Gastroesophageal sphincter (tissue), 4 donors: ENCODE measurements around the gene EVPL. TPM values are rescaled to one million over a fixed set of nuclear protein-coding genes. Genes with fewer than 3 reads are reported as not detected.

ENCODE experiments used
- ATAC-seq: fragments of 150-250 bp; one replicate; pipeline ENCODE4 v1.9.1; 2016; ENCODE audit warnings: mild to moderate bottlenecking, moderate library complexity
- H3K27ac ChIP-seq, 4 donors: fragments of 200-600 bp; sonication (generic) in 3 of 4; 1 replicate in 3 of 4; 2 replicates in 1 of 4; pipeline ENCODE4 v1.5.1; 2016 to 2019
- H3K27me3 ChIP-seq: fragments of 200-600 bp; sonication (generic); one replicate; pipeline ENCODE4 v1.5.1; 2019
- H3K36me3 ChIP-seq, 2 donors: fragments of 200-600 bp; sonication (generic); one replicate each; pipeline ENCODE4 v1.5.1; 2019; ENCODE audit warnings: control low read depth in 1 of 2
- H3K4me1 ChIP-seq, 3 donors: fragments of 200-600 bp; sonication (generic); 1 replicate in 2 of 3; 2 replicates in 1 of 3; pipeline ENCODE4 v1.5.1; 2016 to 2019; ENCODE audit warnings: control low read depth in 2 of 3
- H3K4me3 ChIP-seq, 2 donors: fragments of 200-600 bp; sonication (generic); one replicate each; pipeline ENCODE4 v1.5.1; 2019; ENCODE audit warnings: mild to moderate bottlenecking in 1 of 2, moderate library complexity in 1 of 2
- H3K9me3 ChIP-seq, 3 donors: fragments of 200-600 bp; sonication (generic); one replicate each; pipeline ENCODE4 v1.5.1; 2017 to 2019; ENCODE audit warnings: control low read depth in 2 of 3
- EP300 ChIP-seq: sonication (generic); formaldehyde crosslinking; IDR thresholded peaks from one replicate; pipeline ENCODE4 v1.6.1; 2017; ENCODE audit warnings: antibody characterized with exemption, mild to moderate bottlenecking
- POLR2A ChIP-seq, 2 donors: fragments of 450-650 bp; IDR thresholded peaks; one replicate each; pipeline ENCODE4 v1.6.1; 2017; ENCODE audit warnings: antibody characterized with exemption in 2 of 2, mild to moderate bottlenecking in 2 of 2, moderate library complexity in 1 of 2
- POLR2AphosphoS5 ChIP-seq: sonication (generic); formaldehyde crosslinking; IDR thresholded peaks from one replicate; pipeline ENCODE4 v1.6.1; 2017; ENCODE audit warnings: antibody characterized with exemption
- WGBS, 2 donors: methylation state at CpG; one replicate each; pipeline ENCODE4 v1.1.5; 2018; ENCODE audit warnings: low coverage in 1 of 2; 5-methylcytosine and 5-hydroxymethylcytosine counted together
- total RNA-seq, 4 donors: library from RNA; depleted of rRNA; stranded (reverse); fragments of >200 nt; gene quantifications; one replicate each; pipeline ENCODE4 v1.1.0, GENCODE V29; 2016
- TF ChIP-seq, protein P1 (sequence below), 4 experiments: fragments of 200-600 bp in 2 of 4; fragments of 450-650 bp in 2 of 4; sonication (generic) in 1 of 4; IDR thresholded peaks; one replicate each; pipeline ENCODE4 v1.5.1; 2017 to 2019; ENCODE audit warnings: antibody characterized with exemption in 4 of 4, mild to moderate bottlenecking in 2 of 4, moderate library complexity in 2 of 4

EVPL gene
- total RNA-seq, 4 donors from 2014 or later = 1.3 to 6.1 (median 3.1) TPM

DNA sequence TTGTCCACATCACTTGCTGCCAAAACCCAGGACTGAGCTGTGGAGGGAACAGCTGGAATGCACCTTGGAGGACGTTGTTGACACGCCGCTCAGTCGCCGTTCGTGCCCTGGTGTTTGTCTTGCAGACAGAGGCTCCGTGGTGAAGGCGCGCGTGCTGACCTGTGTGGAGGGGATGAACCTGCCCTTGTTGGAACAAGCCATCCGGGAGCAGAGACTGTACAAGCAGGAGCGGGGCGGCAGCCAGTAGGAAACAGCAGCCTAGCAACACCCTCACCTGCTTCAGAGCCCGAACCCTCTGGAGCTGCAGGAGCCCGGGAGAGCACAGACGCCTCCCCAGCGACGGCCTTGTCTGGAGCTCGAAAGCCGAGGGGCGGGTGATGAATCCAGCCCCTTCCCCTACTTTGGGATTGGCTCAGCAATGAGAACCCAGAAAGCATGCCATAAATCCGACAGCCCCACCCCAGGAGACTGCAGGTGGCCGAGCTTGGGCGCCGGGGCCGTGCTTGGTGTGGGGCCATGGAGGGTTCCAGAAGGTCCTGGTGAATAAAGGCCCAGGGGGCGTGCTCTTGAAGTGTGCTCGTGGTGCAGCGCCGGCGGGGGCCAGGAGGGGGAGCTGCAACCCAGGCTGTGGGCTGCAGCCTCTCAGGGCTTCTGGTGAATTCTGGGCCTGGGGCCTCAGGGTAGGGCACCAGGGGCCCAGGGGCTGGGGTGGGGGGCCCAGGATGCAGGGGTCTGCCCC lies 26.9 kb downstream of the EVPL start:
- TF ChIP-seq EP300 (no peak), POLR2AphosphoS5 (no peak), POLR2A (IDR thresholded peaks at IDR 0.05) (no peak)
- TF ChIP-seq, protein P1, sequence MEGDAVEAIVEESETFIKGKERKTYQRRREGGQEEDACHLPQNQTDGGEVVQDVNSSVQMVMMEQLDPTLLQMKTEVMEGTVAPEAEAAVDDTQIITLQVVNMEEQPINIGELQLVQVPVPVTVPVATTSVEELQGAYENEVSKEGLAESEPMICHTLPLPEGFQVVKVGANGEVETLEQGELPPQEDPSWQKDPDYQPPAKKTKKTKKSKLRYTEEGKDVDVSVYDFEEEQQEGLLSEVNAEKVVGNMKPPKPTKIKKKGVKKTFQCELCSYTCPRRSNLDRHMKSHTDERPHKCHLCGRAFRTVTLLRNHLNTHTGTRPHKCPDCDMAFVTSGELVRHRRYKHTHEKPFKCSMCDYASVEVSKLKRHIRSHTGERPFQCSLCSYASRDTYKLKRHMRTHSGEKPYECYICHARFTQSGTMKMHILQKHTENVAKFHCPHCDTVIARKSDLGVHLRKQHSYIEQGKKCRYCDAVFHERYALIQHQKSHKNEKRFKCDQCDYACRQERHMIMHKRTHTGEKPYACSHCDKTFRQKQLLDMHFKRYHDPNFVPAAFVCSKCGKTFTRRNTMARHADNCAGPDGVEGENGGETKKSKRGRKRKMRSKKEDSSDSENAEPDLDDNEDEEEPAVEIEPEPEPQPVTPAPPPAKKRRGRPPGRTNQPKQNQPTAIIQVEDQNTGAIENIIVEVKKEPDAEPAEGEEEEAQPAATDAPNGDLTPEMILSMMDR (IDR thresholded peaks at IDR 0.05) = peak in 3 of 4 experiments; percentile 17 to 65 (median 38)
- WGBS, 2 donors = 42 to 60% methylated on average over 1 to 8 of the region's 31 CpGs
- Histone ChIP-seq H3K36me3 (peaks cover 0 to 30% of the 10 kb centered on the region in 2 donors), H3K4me1 (peaks cover 0 to 10% (median 0%) of the 10 kb centered on the region in 3 donors), H3K27ac (no peak overlapping the region), H3K27me3 (no peaks in the 10 kb centered on the region), H3K4me3 (no peak overlapping the region), H3K9me3 (no peaks in the 10 kb centered on the region)
- peak; percentile 36 for ATAC-seq

DNA sequence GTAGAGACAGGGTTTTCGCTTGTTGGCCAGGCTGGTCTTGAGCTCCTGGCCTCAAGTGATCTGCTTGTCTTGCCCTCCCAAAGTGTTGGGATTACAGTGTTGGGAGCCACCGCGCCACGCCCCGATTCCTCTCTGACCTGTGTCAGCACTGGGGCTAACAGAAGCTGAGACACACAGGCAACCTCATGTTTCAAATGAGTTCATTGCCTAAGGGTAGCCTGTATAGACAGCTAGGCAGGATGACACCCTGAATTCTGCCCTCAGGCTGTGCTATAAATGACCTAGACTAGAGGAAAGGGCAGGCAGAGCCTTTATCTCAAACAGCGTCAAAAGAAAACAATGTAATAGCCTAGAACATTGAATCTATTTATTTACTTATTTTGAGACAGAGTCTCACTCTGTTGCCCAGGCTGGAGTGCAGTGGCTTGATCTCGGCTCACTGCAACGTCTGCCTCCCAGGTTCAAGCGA lies 28.7 kb downstream of the EVPL start:
- no peak for ATAC-seq
- Histone ChIP-seq H3K36me3 (peaks cover 0 to 41% of the 10 kb centered on the region in 2 donors), H3K27me3 (no peaks in the 10 kb centered on the region), H3K27ac (no peak overlapping the region), H3K4me3 (no peak overlapping the region), H3K4me1 (peaks cover 0 to 6% (median 0%) of the 10 kb centered on the region in 3 donors), H3K9me3 (no peaks in the 10 kb centered on the region)
- TF ChIP-seq, protein P1 (IDR thresholded peaks at IDR 0.05) = no peak
- no peak for TF ChIP-seq POLR2A (IDR thresholded peaks at IDR 0.05)
- TF ChIP-seq POLR2AphosphoS5 = no peak
- no peak for TF ChIP-seq EP300
- WGBS, 2 donors = 85 to 94% methylated on average over 3 to 4 of the region's 9 CpGs

DNA sequence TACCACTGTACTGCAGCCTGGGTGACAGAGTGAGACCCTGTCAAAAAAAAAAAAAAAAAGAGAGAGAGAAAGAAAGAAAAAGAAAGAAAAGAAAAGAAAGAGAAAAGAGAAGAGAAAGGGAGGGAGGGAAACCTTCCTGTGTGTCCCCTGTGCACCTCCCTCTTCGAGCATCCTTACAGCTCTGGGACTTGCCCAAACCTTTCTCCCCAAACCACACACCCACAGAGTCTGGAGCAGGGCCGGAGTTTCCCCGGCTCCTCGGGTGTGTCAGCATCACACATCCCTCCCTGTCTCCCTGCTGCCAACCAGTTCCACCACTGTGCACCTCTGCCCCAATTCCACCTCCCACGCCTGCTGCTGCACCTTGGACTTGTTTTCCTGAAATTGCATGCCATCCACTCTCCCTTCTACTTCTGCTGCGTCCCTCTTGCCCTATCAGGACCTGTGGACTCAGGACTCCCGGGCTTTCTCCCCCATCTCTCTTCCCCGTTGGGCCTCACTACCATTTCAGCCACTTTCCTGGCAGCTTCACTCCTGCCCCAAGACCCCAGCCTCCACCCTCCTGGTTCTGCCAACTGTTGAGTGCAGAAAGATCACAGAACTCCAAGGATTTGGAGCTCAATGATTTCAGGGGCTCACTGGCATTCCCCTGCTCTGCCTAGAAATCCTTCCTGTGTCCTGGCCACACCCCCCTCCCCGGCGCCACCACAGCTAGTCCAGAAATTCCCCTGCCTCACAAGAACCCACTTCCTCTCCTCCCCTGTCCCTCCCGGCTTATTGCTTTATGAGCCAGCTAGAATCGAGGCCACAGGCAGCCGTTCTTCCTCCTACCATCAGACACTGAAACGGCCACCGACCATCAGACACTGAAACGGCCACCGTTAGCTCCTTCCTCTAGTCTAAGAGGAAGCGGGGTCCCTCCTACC lies 30.2 kb downstream of the EVPL start:
- H3K4me3 ChIP-seq = no peak overlapping the region
- H3K27ac ChIP-seq = no peak overlapping the region
- peaks cover 0 to 6% (median 0%) of the 10 kb centered on the region in 3 donors for H3K4me1 ChIP-seq
- H3K27me3 ChIP-seq = no peaks in the 10 kb centered on the region
- H3K36me3 ChIP-seq = peaks cover 0 to 49% of the 10 kb centered on the region in 2 donors
- 40 to 59% methylated on average over 5 to 18 of the region's 18 CpGs for WGBS, 2 donors
- no peak for ATAC-seq
- H3K9me3 ChIP-seq = no peaks in the 10 kb centered on the region
- TF ChIP-seq POLR2A (IDR thresholded peaks at IDR 0.05) = no peak
- no peak for TF ChIP-seq EP300
- TF ChIP-seq, protein P1 (IDR thresholded peaks at IDR 0.05) = no peak

DNA sequence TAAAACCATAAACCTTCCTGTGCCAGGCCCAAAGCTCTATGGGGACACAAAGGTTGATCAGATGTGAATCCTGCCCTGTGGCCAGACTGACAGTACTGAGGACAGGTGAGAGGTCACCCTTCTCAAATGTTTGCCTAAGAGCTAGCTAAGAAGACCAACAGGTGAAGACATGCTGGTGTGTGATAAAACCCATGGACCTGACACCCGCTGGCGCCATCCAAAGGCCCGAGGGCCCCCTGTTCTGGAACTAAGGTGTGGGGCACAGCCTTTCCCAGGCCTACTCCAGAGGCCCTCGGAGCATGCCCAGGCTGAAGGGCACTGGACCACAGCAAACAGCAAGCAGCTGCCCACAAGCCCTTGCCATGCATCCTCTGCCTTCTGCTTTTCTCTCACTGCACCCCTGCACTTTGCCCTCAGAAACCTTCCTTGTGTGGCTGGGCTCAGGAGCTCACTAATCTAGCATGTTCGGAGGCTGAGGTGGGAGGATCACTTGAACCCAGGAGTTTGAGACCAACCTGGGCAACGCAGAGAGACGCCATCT lies 31.7 kb downstream of the EVPL start:
- 91 to 93% methylated on average over 3 to 4 of the region's 7 CpGs for WGBS, 2 donors
- Histone ChIP-seq H3K36me3 (peaks cover 0 to 53% of the 10 kb centered on the region in 2 donors), H3K4me3 (no peak overlapping the region), H3K4me1 (peaks cover 0 to 6% (median 0%) of the 10 kb centered on the region in 3 donors), H3K27me3 (no peaks in the 10 kb centered on the region), H3K9me3 (no peaks in the 10 kb centered on the region), H3K27ac (no peak overlapping the region)
- no peak for TF ChIP-seq EP300
- no peak for ATAC-seq

DNA sequence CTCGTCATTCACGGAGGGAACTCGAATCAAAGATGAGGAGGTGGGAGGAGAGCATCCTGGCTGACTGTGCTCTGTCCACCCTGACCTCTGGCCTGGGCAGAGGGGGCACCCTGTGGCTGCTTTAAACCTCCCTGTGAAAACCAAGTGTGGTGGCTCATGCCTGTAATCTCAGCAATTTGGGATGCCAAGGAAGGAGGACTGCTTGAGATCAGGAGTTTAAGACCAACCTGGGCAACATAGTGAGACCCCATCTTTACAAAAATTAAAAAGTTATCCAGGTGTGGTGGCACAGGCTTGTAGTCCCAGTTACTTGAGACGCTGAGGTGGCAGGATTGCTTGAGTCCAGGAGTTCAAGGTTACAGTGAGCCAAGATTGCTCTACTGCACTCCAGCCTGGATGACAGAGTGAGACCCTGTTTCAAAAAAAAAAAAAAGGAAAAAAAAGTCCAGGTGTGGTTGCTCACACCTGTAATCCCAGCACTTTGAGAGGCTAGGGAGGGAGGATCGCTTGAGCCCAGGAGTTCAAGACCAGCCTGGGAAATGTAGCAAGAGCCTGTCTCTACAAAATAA lies 32.2 kb downstream of the EVPL start:
- H3K27ac ChIP-seq = no peak overlapping the region
- H3K4me3 ChIP-seq = no peak overlapping the region
- no peaks in the 10 kb centered on the region for H3K27me3 ChIP-seq
- 92% methylated on average over 1 of the region's 5 CpGs; no CpG with 5 or more reads in 1 of the 2 donors for WGBS, 2 donors
- H3K36me3 ChIP-seq = peaks cover 0 to 53% of the 10 kb centered on the region in 2 donors
- H3K4me1 ChIP-seq = peaks cover 0 to 6% (median 0%) of the 10 kb centered on the region in 3 donors
- TF ChIP-seq POLR2A (IDR thresholded peaks at IDR 0.05) (no peak), EP300 (no peak), POLR2AphosphoS5 (no peak)
- TF ChIP-seq, protein P1 (IDR thresholded peaks at IDR 0.05) = no peak
- ATAC-seq = no peak
- H3K9me3 ChIP-seq = no peaks in the 10 kb centered on the region
